Muscle of leg (tissue), 11 donors: ENCODE data around the gene RIMS3. TPM values are rescaled to one million over a fixed set of nuclear protein-coding genes. Genes with fewer than 3 reads are reported as not detected.

Source experiments
- DNase-seq: peaks from one replicate; pipeline ENCODE4 v3.0.0; 2013
- H3K27ac ChIP-seq: one replicate; pipeline ENCODE4 v1.5.1; 2013; ENCODE audit warnings: mild to moderate bottlenecking, low read length, control low read depth
- H3K27me3 ChIP-seq: one replicate; pipeline ENCODE4 v1.6.1; 2013; ENCODE audit warnings: low read length; ENCODE audit not compliant: control insufficient read depth, insufficient read depth
- H3K36me3 ChIP-seq: one replicate; pipeline ENCODE4 v1.6.1; 2013; ENCODE audit warnings: low read length; ENCODE audit not compliant: control insufficient read depth, insufficient read depth
- H3K4me1 ChIP-seq: one replicate; pipeline ENCODE4 v1.6.1; 2013; ENCODE audit warnings: low read length; ENCODE audit not compliant: control insufficient read depth, insufficient read depth
- H3K4me3 ChIP-seq: one replicate; pipeline ENCODE4 v1.5.1; 2013; ENCODE audit warnings: low read length, control low read depth
- H3K9me3 ChIP-seq: replicated peaks from 2 replicates; pipeline ENCODE4 v1.6.1; 2013; ENCODE audit warnings: low read depth, low read length; ENCODE audit not compliant: control insufficient read depth
- WGBS: methylation state at CpG from one replicate; pipeline ENCODE4 v1.1.5; 2013; ENCODE audit warnings: missing lambda C conversion rate; ENCODE audit not compliant: insufficient coverage; 5-methylcytosine and 5-hydroxymethylcytosine counted together
- polyA plus RNA-seq, 8 donors: library from polyadenylated mRNA; unstranded; fragments of 120-200 nt; gene quantifications; one replicate each; pipeline versions ENCODE4 v1.2.1 to v1.2.3, GENCODE V29; 2013; ENCODE audit warnings: inconsistent platforms in 1 of 8, low replicate concordance in 1 of 8; ENCODE audit not compliant: insufficient read length in 8 of 8, insufficient read depth in 1 of 8
- total RNA-seq: library from RNA; stranded (reverse); fragments of 120-200 nt; gene quantifications from one replicate; pipeline ENCODE4 v1.2.4, GENCODE V29; 2013

RIMS3 gene
- total and polyA plus RNA-seq, 9 donors: 0.44 to 0.99 (median 0.56) TPM

DNA sequence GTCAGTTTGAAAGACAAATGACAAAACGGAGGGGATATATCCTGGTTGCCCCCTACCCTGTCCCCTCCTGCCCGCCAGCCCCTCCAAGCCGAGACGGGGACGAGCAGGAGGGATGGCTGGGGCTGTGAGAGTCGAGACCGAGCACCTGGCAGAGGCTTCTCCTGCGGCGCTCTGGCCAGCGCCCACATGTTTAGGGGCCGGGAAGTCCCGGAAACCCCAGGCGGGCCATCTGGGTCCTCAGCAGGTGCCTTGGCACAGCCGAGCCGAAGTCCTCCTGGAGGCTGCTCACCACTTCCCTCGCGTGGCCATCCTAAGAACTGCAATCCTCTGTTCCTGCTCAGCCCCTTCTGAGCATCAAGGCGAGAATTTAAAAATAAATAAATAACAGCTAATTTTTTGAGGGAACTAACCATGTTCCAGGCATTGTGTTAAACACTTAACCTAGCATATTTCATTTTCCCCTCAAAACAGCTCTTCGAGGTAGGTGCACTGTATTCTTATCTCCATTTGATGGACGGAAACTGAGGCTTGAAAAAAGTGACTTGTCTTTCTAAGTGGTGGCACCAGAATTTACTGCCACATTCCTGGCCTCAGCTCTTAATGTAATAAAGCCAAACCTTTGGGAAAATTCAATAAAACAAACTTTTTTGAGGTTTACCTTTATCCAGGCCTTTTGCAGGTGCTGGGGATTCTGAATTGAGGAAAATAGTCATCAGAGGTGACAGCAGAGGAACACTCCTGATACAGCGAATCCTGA, 3.5 kb upstream of the RIMS3 start:
- no peaks in the 10 kb centered on the region for H3K36me3 ChIP-seq
- peak; percentile 73 for DNase-seq
- peaks cover 19% of the 10 kb centered on the region for H3K4me1 ChIP-seq
- whole genome bisulfite sequencing: 4% methylated on average over 14 of the region's 21 CpGs
- H3K9me3 ChIP-seq: no peaks in the 10 kb centered on the region
- no peak overlapping the region for H3K27ac ChIP-seq
- peaks cover 12% of the 10 kb centered on the region for H3K27me3 ChIP-seq
- no peak overlapping the region for H3K4me3 ChIP-seq

DNA sequence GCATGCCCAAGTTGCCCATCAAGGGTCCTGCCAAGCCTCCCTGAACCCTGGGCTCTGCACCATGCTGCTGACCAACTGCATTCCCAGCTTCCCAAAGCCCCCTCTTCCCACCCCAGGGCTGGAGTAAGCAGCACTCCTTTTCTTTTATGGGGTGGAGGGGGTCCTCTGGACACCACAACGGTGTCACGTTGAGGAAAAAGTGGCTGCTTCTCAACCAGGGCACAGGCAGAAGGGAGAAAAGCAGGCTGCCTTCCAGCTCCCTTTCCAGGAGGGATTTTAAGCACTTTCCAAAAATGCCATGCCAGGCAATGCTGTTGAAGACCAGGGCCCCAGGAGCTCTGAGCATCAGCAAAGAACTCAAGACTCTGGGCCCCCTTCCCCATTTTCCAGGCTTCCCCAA, 691 bp downstream of the RIMS3 start:
- Histone ChIP-seq H3K9me3 (no peaks in the 10 kb centered on the region), H3K4me1 (peaks cover 30% of the 10 kb centered on the region), H3K27me3 (peaks cover 10% of the 10 kb centered on the region), H3K4me3 (no peak overlapping the region), H3K36me3 (no peaks in the 10 kb centered on the region), H3K27ac (no peak overlapping the region)
- no CpG with 5 or more reads among the region's 2 CpGs for WGBS
- no peak for DNase-seq

DNA sequence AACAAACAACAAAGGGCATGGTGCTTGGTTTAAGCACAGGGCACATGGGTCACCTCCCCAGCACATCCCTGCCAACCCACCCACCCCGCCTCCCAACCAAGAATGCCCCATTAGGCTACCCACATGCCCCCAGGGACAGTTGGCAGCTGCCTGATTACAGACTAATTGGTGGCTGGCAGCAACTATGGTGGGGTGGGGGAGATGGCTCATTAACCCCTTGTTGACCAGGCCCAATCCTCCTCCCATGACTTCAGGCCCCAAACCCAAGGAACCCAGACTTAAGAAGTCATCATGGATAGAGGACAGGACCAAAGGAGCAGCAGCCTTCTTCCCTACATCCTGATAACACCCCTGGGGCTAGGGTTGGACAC, 1.3 kb downstream of the RIMS3 start:
- H3K36me3 ChIP-seq: no peaks in the 10 kb centered on the region
- H3K27ac ChIP-seq: no peak overlapping the region
- peaks cover 30% of the 10 kb centered on the region for H3K4me1 ChIP-seq
- no peaks in the 10 kb centered on the region for H3K9me3 ChIP-seq
- H3K27me3 ChIP-seq: peaks cover 16% of the 10 kb centered on the region
- WGBS: no CpG with 5 or more reads among the region's 1 CpG
- no peak for DNase-seq
- no peak overlapping the region for H3K4me3 ChIP-seq

DNA sequence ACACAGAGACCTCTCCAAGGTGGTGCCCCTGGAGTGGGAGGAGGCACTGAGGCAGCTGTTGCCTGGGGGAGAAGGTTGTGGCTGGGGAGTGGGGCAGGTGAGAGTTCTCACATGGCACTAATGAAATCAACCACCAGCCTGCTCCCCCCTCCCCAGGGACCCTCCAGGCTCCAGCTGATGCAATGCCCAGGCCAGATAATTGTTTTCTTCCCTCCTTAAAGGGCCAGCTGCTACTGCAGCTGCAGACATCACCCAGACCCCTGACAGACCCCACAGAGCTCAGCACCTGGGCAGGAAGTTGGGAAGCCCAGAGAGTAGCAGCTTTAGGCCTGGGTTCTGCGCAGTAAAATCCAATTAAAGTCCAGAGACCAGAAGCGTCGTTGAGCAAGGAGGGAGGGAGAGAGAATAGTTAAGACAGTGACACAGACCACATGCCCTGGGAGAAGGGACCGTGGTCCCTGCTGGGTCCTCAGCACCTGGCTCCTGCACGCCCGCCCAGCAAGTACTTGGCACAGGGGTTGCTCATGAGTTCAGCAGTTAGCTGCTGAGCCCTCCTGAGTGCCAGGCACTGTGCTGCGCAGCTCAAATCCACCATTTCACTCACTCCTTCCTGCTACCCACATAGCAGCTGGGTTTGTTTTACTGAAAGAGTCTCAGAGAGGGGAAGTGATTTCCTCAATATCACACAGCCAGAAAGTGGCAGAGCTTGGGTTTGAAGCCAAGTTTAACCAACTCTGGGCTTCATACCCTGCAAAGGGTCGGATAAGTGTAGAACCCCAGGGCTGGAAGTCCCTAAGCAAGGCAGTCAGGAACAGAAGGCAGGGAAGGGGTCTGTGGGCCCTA, 1.9 kb downstream of the RIMS3 start:
- Histone ChIP-seq H3K27ac (no peak overlapping the region), H3K27me3 (peaks cover 17% of the 10 kb centered on the region), H3K9me3 (no peaks in the 10 kb centered on the region), H3K4me1 (peaks cover 27% of the 10 kb centered on the region), H3K36me3 (no peaks in the 10 kb centered on the region), H3K4me3 (no peak overlapping the region)
- DNase-seq: peak; percentile 21
- 17% methylated on average over 5 of the region's 8 CpGs for WGBS

DNA sequence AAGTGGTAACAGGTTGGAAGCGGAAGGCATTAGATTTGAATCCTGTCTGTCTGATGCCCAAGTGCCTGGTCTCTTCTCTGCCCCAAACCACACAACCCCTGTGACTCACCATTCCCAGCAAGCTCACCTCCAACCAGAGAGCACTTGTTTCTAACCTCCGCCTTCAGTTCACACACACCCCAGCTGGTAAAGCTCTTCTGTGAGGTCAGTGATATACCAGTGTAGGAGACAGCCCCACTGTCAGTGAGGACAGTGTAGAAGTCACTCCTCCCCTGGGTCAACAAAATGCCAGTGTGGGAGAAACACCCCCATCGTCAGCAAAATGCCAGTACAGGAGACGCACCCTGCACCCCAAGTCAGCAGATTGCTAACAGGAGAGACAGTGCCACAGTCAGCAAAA, 2.6 kb downstream of the RIMS3 start:
- peaks cover 17% of the 10 kb centered on the region for H3K27me3 ChIP-seq
- H3K9me3 ChIP-seq: no peaks in the 10 kb centered on the region
- H3K4me1 ChIP-seq: peaks cover 27% of the 10 kb centered on the region
- no peak overlapping the region for H3K4me3 ChIP-seq
- H3K27ac ChIP-seq: no peak overlapping the region
- DNase-seq: no peak
- 68% methylated on average over 3 of the region's 4 CpGs for WGBS
- no peaks in the 10 kb centered on the region for H3K36me3 ChIP-seq

DNA sequence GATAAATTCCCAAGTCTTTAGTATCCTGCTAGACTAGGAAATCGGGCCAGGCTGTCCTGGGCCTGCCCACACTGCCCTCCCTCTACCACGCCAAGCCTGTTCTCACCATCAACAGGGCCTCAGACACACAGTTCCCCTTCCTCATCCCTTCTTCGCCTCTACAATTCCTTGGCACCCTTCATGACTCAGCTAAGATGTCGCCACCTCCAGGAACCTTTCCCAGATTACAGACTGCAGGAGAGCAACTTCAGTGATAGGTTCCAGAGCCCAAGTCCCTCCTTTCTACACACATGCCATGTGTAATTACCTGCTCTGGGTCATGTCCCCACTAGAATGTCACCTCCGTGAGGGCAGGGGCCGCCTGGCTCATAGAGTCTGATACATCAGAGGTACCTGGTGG, 3.3 kb downstream of the RIMS3 start:
- no peak for DNase-seq
- Histone ChIP-seq H3K27ac (no peak overlapping the region), H3K4me1 (peaks cover 27% of the 10 kb centered on the region), H3K27me3 (peaks cover 17% of the 10 kb centered on the region), H3K36me3 (no peaks in the 10 kb centered on the region), H3K4me3 (no peak overlapping the region), H3K9me3 (no peaks in the 10 kb centered on the region)
- WGBS: 57% methylated on average over 6 of the region's 6 CpGs

DNA sequence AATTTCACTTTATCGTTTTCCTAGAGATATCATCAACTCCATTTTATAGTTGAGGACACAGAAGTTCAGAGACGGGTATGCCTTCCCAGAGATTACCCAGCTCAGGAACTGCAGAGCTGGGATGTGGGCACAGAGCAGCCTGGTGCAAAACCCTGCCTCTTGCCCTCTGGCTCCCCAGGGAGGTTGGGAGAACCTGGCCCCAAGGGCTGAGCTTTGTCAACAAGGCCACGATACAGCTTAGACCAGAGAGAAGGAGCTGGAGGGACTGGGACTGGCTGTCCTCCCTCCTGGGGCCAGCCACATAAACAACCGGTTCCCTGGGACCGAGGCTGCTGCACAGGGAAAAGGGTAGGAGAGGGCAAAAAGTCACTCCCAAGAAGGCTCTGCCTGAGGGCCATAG, 3.8 kb downstream of the RIMS3 start:
- H3K36me3 ChIP-seq: no peaks in the 10 kb centered on the region
- H3K4me3 ChIP-seq: no peak overlapping the region
- no peaks in the 10 kb centered on the region for H3K9me3 ChIP-seq
- no peak for DNase-seq
- H3K27ac ChIP-seq: no peak overlapping the region
- 29% methylated on average over 1 of the region's 5 CpGs for WGBS
- H3K4me1 ChIP-seq: peaks cover 27% of the 10 kb centered on the region
- peaks cover 19% of the 10 kb centered on the region for H3K27me3 ChIP-seq

DNA sequence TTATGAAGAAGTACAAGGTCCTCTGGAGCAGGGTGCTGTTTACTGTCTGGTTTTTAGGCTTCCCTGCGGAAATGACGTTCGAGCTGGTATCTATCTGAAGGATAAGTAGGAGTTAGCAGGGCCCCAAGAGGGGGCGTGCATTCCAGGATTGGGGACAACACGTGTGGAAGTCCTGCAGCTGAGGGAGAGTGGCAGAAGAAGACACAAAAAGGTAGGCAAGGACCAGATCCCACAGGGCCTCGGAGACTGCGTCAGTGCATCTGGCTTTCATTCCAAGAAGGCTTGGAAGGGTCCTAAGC, 5.9 kb downstream of the RIMS3 start:
- Histone ChIP-seq H3K4me3 (no peak overlapping the region), H3K9me3 (no peaks in the 10 kb centered on the region), H3K27me3 (peaks cover 18% of the 10 kb centered on the region), H3K27ac (no peak overlapping the region), H3K36me3 (no peaks in the 10 kb centered on the region), H3K4me1 (peaks cover 16% of the 10 kb centered on the region)
- 39% methylated on average over 7 of the region's 7 CpGs for WGBS
- DNase-seq: no peak

DNA sequence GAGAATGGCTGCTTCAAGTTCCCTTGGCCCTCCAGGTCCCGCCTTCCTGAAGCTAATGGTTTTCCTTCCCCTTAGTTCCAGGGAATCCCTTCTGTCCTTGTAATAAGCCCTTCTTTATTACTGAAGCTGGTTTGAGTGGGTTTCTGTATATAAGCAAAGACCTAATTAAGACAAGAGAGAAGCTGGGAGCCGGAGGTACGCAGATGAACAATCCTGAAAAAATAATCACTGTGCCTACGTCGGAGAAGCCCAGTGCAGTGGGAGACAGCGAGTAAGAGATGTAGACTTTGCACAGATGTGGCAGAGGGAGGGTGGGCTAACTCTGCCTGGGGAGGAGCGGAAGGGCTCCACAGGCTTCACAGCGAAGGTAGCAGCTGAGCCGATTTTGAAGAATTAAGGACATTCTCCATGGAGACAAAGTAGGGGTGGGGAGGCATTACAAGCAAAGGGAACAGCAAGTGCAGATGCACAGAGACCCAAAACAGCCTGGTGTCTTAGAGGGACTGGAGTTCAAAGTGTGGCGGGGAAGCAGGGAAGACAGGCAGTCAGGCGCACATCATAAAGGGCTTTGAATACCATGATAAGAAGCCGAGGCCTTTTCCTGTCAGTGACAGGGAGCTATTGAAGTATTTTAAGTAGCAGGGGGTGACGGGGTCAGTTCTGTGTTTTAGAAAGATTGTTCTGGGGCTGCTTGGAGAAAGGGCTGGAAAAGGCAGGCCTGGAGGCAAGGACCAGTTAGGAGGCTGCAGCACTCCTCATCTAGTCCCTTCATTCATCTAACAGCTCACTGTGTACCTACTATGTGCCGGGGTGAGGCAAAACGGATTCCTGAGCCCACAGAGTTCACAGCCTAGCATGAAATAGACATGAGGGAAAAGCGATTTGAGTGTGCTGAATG, 6.5 kb downstream of the RIMS3 start:
- Histone ChIP-seq H3K27me3 (peaks cover 16% of the 10 kb centered on the region), H3K4me1 (peaks cover 11% of the 10 kb centered on the region), H3K4me3 (no peak overlapping the region), H3K27ac (no peak overlapping the region), H3K36me3 (no peaks in the 10 kb centered on the region), H3K9me3 (no peaks in the 10 kb centered on the region)
- 36% methylated on average over 12 of the region's 16 CpGs for WGBS
- DNase-seq: no peak

DNA sequence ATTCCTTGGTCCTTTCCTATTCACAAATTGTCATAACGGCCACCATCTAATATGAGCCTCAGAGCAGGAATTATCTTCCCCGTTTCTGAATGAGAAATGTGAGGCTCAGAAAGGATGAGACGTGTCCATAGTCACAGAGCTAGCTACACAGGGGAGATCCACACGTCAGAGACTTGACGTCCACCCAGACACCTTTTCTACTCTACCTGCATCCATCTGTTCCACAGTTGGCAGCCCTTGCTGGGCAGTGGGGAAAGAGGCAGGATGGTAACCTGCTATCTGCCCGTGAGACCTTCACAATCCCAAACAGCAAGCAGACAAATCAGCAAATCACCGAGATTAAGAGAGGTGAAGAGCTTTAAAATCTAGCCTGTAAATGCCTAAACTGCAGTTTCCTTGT, 8.4 kb downstream of the RIMS3 start:
- Histone ChIP-seq H3K36me3 (no peaks in the 10 kb centered on the region), H3K9me3 (no peaks in the 10 kb centered on the region), H3K4me1 (no peaks in the 10 kb centered on the region), H3K27me3 (peaks cover 26% of the 10 kb centered on the region), H3K27ac (no peak overlapping the region), H3K4me3 (no peak overlapping the region)
- no peak for DNase-seq
- no CpG with 5 or more reads among the region's 7 CpGs for WGBS
